Glutamatergic neuron (in vitro differentiated cells): ENCODE data around the gene BLM. TPM values are rescaled to one million over a fixed set of nuclear protein-coding genes. Genes with fewer than 3 reads are reported as not detected.

Source experiments
- DNase-seq: peaks from one replicate; pipeline ENCODE4 v3.0.0; 2022
- H3K27ac Mint-ChIP-seq: one replicate; pipeline ENCODE4 v1.8.0; 2020; ENCODE audit warnings: mild to moderate bottlenecking, mixed read lengths, inconsistent platforms; ENCODE audit not compliant: unreplicated experiment
- H3K27me3 Mint-ChIP-seq: one replicate; pipeline ENCODE4 v1.8.0; 2020; ENCODE audit warnings: mild to moderate bottlenecking, moderate library complexity, mixed read lengths, inconsistent platforms; ENCODE audit not compliant: unreplicated experiment
- H3K36me3 Mint-ChIP-seq: one replicate; pipeline ENCODE4 v1.8.0; 2020; ENCODE audit warnings: mild to moderate bottlenecking, mixed read lengths, inconsistent platforms; ENCODE audit not compliant: unreplicated experiment
- H3K4me1 Mint-ChIP-seq: one replicate; pipeline ENCODE4 v1.8.0; 2020; ENCODE audit warnings: mild to moderate bottlenecking, low read depth, mixed read lengths, inconsistent platforms; ENCODE audit not compliant: unreplicated experiment
- H3K4me3 Mint-ChIP-seq: one replicate; pipeline ENCODE4 v1.8.0; 2020; ENCODE audit warnings: mild to moderate bottlenecking, mixed read lengths, inconsistent platforms; ENCODE audit not compliant: unreplicated experiment
- H3K9me3 Mint-ChIP-seq: one replicate; pipeline ENCODE4 v1.8.0; 2020; ENCODE audit warnings: mild to moderate bottlenecking, moderate library complexity, mixed read lengths, inconsistent platforms; ENCODE audit not compliant: unreplicated experiment
- CTCF ChIP-seq: fragments of 200-600 bp; sonication (generic); IDR thresholded peaks from one replicate; pipeline ENCODE4 v1.5.0; 2021; ENCODE audit not compliant: partially characterized antibody, unreplicated experiment
- total RNA-seq: library from RNA; stranded (reverse); fragmentation: NEBNext Ultra II Directional; extraction: Animal tissue kit (Norgen Biotek cat#: 25700); gene quantifications from one replicate; pipeline ENCODE4 v1.2.1, GENCODE V29; 2021; ENCODE audit not compliant: unreplicated experiment

Gene BLM
- total RNA-seq, 1 donor from 2014 or later, result 5.4 TPM

- H3K27ac Mint-ChIP-seq, result no peak overlapping the region
- no peak for DNase-seq
- H3K4me3 Mint-ChIP-seq, result no peak overlapping the region
- peaks cover 16% of the 10 kb centered on the region for H3K4me1 Mint-ChIP-seq
- H3K27me3 Mint-ChIP-seq, result no peaks in the 10 kb centered on the region
- peaks cover 2% of the 10 kb centered on the region for H3K9me3 Mint-ChIP-seq
- no peaks in the 10 kb centered on the region for H3K36me3 Mint-ChIP-seq
- TF ChIP-seq CTCF, result no peak
Measured at GRCh38 chr15:90794538-90794937, 77.4 kb downstream of the BLM start.

- no peak for TF ChIP-seq CTCF
- H3K27ac Mint-ChIP-seq, result peak overlapping the region; percentile 88
- no peaks in the 10 kb centered on the region for H3K27me3 Mint-ChIP-seq
- DNase-seq, result no peak
- peaks cover 25% of the 10 kb centered on the region for H3K4me1 Mint-ChIP-seq
- peaks cover 2% of the 10 kb centered on the region for H3K9me3 Mint-ChIP-seq
- no peaks in the 10 kb centered on the region for H3K36me3 Mint-ChIP-seq
- peak overlapping the region; percentile 17 for H3K4me3 Mint-ChIP-seq
Measured at GRCh38 chr15:90799639-90800170, 82.6 kb downstream of the BLM start.

- no peak overlapping the region for H3K4me3 Mint-ChIP-seq
- no peak for DNase-seq
- no peaks in the 10 kb centered on the region for H3K36me3 Mint-ChIP-seq
- no peak for TF ChIP-seq CTCF
- peaks cover 15% of the 10 kb centered on the region for H3K4me1 Mint-ChIP-seq
- no peaks in the 10 kb centered on the region for H3K27me3 Mint-ChIP-seq
- H3K27ac Mint-ChIP-seq, result no peak overlapping the region
- H3K9me3 Mint-ChIP-seq, result peaks cover under 1% of the 10 kb centered on the region
Measured at GRCh38 chr15:90801803-90802202, 84.7 kb downstream of the BLM start.

- no peak for TF ChIP-seq CTCF
- H3K27me3 Mint-ChIP-seq, result no peaks in the 10 kb centered on the region
- H3K4me1 Mint-ChIP-seq, result peaks cover 8% of the 10 kb centered on the region
- no peaks in the 10 kb centered on the region for H3K36me3 Mint-ChIP-seq
- no peak overlapping the region for H3K4me3 Mint-ChIP-seq
- H3K9me3 Mint-ChIP-seq, result no peaks in the 10 kb centered on the region
- DNase-seq, result no peak
- no peak overlapping the region for H3K27ac Mint-ChIP-seq
Measured at GRCh38 chr15:90807074-90807785, 90.1 kb downstream of the BLM start.

- no peak overlapping the region for H3K4me3 Mint-ChIP-seq
- no peak overlapping the region for H3K27ac Mint-ChIP-seq
- peaks cover 8% of the 10 kb centered on the region for H3K4me1 Mint-ChIP-seq
- no peak for TF ChIP-seq CTCF
- H3K36me3 Mint-ChIP-seq, result no peaks in the 10 kb centered on the region
- no peaks in the 10 kb centered on the region for H3K9me3 Mint-ChIP-seq
- H3K27me3 Mint-ChIP-seq, result no peaks in the 10 kb centered on the region
- no peak for DNase-seq
Measured at GRCh38 chr15:90807786-90808086, 90.6 kb downstream of the BLM start.
